HEK293 (cell line): ENCODE measurements around the gene EIF2S1.

ENCODE experiments used
- CTCF ChIP-seq: fragments of 450-650 bp; formaldehyde crosslinking; IDR thresholded peaks from 2 replicates; pipeline ENCODE4 v1.5.1; 2016; ENCODE audit warnings: missing biosample characterization, missing genetic modification characterization
- KLF16 ChIP-seq: fragments of 450-650 bp; formaldehyde crosslinking; IDR thresholded peaks from 2 replicates; pipeline ENCODE4 v1.5.1; 2017; ENCODE audit warnings: missing biosample characterization, missing genetic modification characterization
- PBX3 ChIP-seq: sonication (generic); formaldehyde crosslinking; IDR thresholded peaks from 2 replicates; pipeline ENCODE4 v1.8.1; 2022; ENCODE audit warnings: mild to moderate bottlenecking, moderate library complexity, missing genetic modification reagents
- REST ChIP-seq: fragments of 450-650 bp; formaldehyde crosslinking; IDR thresholded peaks from 2 replicates; pipeline ENCODE4 v1.5.1; 2016; ENCODE audit warnings: missing biosample characterization, missing genetic modification characterization
- YY2 ChIP-seq: fragments of 450-650 bp; formaldehyde crosslinking; IDR thresholded peaks from 2 replicates; pipeline ENCODE4 v1.5.1; 2016; ENCODE audit warnings: missing biosample characterization, missing genetic modification characterization
- ZBTB21 ChIP-seq: fragments of 450-650 bp; formaldehyde crosslinking; IDR thresholded peaks from 2 replicates; pipeline ENCODE4 v1.5.1; 2017; ENCODE audit warnings: missing biosample characterization, missing genetic modification characterization
- ZNF132 ChIP-seq: fragments of 450-650 bp; formaldehyde crosslinking; IDR thresholded peaks from 2 replicates; pipeline ENCODE4 v1.5.1; 2017; ENCODE audit warnings: missing biosample characterization, missing genetic modification characterization, borderline replicate concordance
- ZNF146 ChIP-seq: fragments of 450-650 bp; formaldehyde crosslinking; IDR thresholded peaks from 2 replicates; pipeline ENCODE4 v1.5.1; 2016; ENCODE audit warnings: missing biosample characterization, missing genetic modification characterization
- ZNF416 ChIP-seq: fragments of 450-650 bp; formaldehyde crosslinking; IDR thresholded peaks from 2 replicates; pipeline ENCODE4 v1.5.1; 2016; ENCODE audit warnings: missing biosample characterization, missing genetic modification characterization
- ZNF426 ChIP-seq: fragments of 450-650 bp; formaldehyde crosslinking; IDR thresholded peaks from 2 replicates; pipeline ENCODE4 v1.5.1; 2017; ENCODE audit warnings: missing biosample characterization, missing genetic modification characterization, mild to moderate bottlenecking, inconsistent platforms, moderate library complexity
- ZNF670 ChIP-seq: fragments of 450-650 bp; formaldehyde crosslinking; IDR thresholded peaks from 2 replicates; pipeline ENCODE4 v1.5.1; 2016; ENCODE audit warnings: missing biosample characterization, missing genetic modification characterization, low read depth
- ZSCAN16 ChIP-seq: fragments of 450-650 bp; formaldehyde crosslinking; IDR thresholded peaks from 2 replicates; pipeline ENCODE4 v1.5.1; 2016; ENCODE audit warnings: missing biosample characterization, missing genetic modification characterization

GRCh38 chr14:67405771-67406170 lies 45.6 kb downstream of the EIF2S1 start:
- TF ChIP-seq ZBTB21 (tag by site-specific recombination) (no peak), KLF16 (tag by site-specific recombination) (no peak), ZNF416 (tag by site-specific recombination) (no peak), ZNF670 (tag by site-specific recombination) (no peak), PBX3 (CRISPR knock-in tag) (no peak), ZSCAN16 (tag by site-specific recombination) (no peak), YY2 (no peak), CTCF (no peak), REST (tag by site-specific recombination) (no peak), ZNF426 (tag by site-specific recombination) (no peak), ZNF132 (tag by site-specific recombination) (no peak), ZNF146 (tag by site-specific recombination) (no peak)
